ENCODE measurements around the gene COL27A1. TPM values are rescaled to one million over a fixed set of nuclear protein-coding genes. Genes with fewer than 3 reads are reported as not detected.
A peak's percentile ranks its signal among the peaks of the same experiment; 100 is the strongest.
"Not testable (repeated sequence)": the region's sequence is repeated elsewhere in the genome, so short reads cannot be mapped to it uniquely, and the experiment has no call there.

The COL27A1 gene
- total RNA-seq, 1 donor from 2014 or later: 1.3 TPM

DNA sequence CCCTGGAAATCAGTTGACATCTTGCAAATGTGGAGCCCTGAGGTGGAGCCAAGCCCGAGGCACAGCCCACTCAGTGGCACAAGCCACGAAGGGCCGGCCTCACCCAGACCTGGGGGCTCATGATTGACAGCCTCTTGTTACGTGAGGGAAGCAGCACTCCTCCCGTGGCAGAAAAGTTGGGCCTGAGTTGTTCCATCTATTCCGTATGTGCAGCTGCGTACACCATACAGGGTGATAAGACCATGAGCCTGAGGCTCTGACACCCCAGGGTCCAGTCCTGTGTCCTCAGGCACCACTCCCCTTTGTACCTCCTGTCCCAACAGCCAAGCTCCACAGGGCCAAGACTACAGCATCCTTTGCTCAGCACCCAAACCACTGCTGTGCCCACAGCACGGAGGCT lies 172.4 kb downstream of the COL27A1 start:
- FAIRE-seq: no peak
- no peaks in the 10 kb centered on the region for H3K27me3 ChIP-seq (ENCODE audit: control insufficient read depth, insufficient read depth, low read length)
- TF ChIP-seq, protein P1, sequence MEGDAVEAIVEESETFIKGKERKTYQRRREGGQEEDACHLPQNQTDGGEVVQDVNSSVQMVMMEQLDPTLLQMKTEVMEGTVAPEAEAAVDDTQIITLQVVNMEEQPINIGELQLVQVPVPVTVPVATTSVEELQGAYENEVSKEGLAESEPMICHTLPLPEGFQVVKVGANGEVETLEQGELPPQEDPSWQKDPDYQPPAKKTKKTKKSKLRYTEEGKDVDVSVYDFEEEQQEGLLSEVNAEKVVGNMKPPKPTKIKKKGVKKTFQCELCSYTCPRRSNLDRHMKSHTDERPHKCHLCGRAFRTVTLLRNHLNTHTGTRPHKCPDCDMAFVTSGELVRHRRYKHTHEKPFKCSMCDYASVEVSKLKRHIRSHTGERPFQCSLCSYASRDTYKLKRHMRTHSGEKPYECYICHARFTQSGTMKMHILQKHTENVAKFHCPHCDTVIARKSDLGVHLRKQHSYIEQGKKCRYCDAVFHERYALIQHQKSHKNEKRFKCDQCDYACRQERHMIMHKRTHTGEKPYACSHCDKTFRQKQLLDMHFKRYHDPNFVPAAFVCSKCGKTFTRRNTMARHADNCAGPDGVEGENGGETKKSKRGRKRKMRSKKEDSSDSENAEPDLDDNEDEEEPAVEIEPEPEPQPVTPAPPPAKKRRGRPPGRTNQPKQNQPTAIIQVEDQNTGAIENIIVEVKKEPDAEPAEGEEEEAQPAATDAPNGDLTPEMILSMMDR (IDR thresholded peaks at IDR 0.05; ENCODE audit: insufficient read depth, low read length, severe bottlenecking): no peak
- H3K36me3 ChIP-seq (ENCODE audit: control insufficient read depth, insufficient read depth, low read length): no peaks in the 10 kb centered on the region
- no peak for DNase-seq (ENCODE audit: low read depth)
- H3K4me3 ChIP-seq (ENCODE audit: low read depth, low read length): no peak overlapping the region

DNA sequence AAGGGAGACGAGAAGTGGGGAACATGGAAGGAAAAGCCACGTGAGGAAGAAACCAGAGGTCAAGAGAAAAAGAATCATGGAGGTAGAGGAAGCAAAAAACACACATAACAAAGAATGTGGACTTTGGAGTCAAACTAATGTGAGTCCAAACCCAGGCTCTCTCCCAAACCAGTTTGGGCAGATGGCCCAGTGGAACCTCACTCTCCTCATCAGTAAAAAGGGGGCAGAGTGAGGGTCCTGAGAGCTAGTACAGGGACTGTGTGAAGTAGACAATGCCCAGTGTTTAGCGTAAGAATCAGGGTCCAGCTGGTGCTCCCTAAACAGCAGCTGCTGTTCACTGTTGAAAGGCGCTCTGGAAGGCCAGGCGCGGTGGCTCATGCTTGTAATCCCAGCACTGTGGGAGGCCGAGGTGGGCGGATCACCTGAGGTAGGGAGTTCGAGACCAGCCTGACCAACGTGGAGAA lies 173.1 kb downstream of the COL27A1 start:
- peak; percentile 80 for FAIRE-seq
- not testable (repeated sequence) for H3K4me3 ChIP-seq (ENCODE audit: low read depth, low read length); H3K27me3 ChIP-seq (ENCODE audit: control insufficient read depth, insufficient read depth, low read length); DNase-seq (ENCODE audit: low read depth); H3K36me3 ChIP-seq (ENCODE audit: control insufficient read depth, insufficient read depth, low read length)

DNA sequence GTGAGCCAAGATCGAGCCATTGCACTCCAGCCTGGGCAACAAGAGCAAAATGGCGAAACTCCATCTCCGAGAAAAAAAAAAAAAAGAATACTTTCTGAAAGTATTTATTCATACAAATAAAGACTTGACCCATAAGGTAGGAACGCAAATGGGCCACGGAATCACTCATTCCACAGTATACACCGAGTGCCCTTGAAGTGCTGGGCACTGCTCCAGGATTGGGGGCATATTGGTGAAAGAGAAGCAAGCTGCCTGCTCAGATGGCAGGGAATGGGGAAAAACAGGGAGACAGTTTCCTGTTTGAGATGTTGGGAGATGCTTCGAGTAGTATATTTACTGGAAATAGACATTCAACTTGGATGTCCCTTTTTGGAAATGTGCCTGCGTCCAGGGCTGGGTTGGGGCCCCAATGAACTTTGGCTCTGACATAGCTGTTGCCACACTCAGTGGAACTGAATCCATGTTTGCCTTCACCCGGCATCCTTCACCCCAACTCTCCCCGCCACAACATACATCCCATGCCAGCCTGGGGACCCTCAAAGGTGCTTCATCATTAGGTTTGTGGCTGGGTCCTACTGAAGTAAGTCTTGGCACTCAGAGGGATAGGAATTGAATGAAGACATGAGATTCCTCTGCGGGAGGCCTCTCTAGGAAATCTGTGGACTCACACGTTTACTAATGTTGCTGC lies 173.7 kb downstream of the COL27A1 start:
- not testable (repeated sequence) for DNase-seq (ENCODE audit: low read depth); H3K4me3 ChIP-seq (ENCODE audit: low read depth, low read length); H3K27me3 ChIP-seq (ENCODE audit: control insufficient read depth, insufficient read depth, low read length); H3K36me3 ChIP-seq (ENCODE audit: control insufficient read depth, insufficient read depth, low read length); FAIRE-seq

DNA sequence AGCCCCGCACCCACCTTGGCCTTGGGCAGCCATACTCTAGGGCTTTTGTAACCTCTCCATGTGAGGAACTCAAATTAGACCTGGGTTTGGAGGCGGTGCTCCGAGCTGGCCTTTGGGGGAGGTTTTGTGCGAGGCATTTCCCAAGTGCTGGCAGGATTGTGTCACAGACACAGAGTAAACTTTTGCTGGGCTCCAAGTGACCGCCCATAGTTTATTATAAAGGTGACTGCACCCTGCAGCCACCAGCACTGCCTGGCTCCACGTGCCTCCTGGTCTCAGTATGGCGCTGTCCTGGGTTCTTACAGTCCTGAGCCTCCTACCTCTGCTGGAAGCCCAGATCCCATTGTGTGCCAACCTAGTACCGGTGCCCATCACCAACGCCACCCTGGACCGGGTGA lies 174.3 kb downstream of the COL27A1 start, which contains the start of gene ORM2:
Gene ORM2, plus strand, starts transcription at position 245 of the 398 bp plus-strand sequence. Its CDS starts 36 bp downstream, at position 281.
- DNase-seq (ENCODE audit: low read depth); FAIRE-seq; H3K27me3 ChIP-seq (ENCODE audit: control insufficient read depth, insufficient read depth, low read length); H3K4me3 ChIP-seq (ENCODE audit: low read depth, low read length); H3K36me3 ChIP-seq (ENCODE audit: control insufficient read depth, insufficient read depth, low read length): not testable (repeated sequence)

DNA sequence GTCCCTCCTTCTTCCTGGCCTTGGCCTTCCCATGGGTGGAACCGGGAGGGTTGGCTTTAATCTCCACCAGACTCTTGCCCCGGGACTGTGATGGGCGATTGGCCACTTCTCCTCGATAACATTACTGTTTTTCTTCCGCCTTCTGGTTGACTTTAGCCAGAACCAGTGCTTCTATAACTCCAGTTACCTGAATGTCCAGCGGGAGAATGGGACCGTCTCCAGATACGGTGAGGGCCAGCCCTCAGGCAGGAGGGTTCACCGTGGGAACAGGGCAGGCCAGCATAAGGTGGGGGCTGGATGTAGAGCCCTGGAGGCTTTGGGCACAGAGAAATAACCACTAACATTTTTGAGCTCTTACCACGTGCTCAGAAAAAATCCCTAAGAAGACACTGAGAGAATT lies 175.3 kb downstream of the COL27A1 start:
- TF ChIP-seq, protein P1 (IDR thresholded peaks at IDR 0.05; ENCODE audit: insufficient read depth, low read length, severe bottlenecking): no peak
- DNase-seq (ENCODE audit: low read depth) (no peak), FAIRE-seq (no peak)
- Histone ChIP-seq H3K36me3 (ENCODE audit: control insufficient read depth, insufficient read depth, low read length) (no peaks in the 10 kb centered on the region), H3K27me3 (ENCODE audit: control insufficient read depth, insufficient read depth, low read length) (no peaks in the 10 kb centered on the region), H3K4me3 (ENCODE audit: low read depth, low read length) (no peak overlapping the region)

DNA sequence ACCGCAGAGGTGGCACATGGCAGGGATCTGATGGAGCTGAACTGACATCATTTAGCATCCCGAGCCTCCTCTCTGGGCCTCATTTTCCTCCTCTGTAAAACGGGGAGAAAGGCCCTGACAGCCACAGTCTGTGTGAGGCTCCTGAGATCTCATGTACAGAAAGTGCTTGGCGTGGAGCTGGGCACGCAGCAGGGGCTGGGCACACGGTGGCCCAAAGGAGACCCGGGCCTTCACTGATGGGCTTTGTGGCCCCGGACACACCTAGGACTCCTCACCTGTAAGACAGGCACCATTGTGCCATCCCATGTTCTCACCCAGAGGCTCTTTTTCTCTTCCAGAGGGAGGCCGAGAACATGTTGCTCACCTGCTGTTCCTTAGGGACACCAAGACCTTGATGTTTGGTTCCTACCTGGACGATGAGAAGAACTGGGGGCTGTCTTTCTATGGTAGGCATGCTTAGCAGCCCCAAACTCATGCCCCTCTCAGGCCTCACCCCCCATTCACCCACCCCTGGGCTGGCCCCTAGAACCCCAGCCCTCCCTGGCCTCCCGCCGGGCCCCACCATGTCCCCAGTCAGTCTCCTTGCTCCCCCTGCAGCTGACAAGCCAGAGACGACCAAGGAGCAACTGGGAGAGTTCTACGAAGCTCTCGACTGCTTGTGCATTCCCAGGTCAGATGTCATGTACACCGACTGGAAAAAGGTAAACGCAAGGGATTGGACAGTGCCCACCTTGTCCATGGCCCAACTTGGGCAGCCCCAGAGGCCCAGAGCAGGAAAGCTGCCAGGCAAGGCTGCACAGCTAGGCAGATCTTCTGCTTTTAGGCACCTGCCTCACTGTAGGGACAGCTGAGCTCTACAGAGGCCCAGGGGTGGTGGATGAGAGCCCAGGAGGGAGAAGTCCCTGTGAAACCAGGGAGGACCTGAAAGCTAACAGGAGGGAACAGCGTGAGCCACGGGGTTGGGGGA lies 176.2 kb downstream of the COL27A1 start:
- H3K36me3 ChIP-seq (ENCODE audit: control insufficient read depth, insufficient read depth, low read length); DNase-seq (ENCODE audit: low read depth); H3K4me3 ChIP-seq (ENCODE audit: low read depth, low read length); H3K27me3 ChIP-seq (ENCODE audit: control insufficient read depth, insufficient read depth, low read length): not testable (repeated sequence)
- peak; percentile 95 for FAIRE-seq

DNA sequence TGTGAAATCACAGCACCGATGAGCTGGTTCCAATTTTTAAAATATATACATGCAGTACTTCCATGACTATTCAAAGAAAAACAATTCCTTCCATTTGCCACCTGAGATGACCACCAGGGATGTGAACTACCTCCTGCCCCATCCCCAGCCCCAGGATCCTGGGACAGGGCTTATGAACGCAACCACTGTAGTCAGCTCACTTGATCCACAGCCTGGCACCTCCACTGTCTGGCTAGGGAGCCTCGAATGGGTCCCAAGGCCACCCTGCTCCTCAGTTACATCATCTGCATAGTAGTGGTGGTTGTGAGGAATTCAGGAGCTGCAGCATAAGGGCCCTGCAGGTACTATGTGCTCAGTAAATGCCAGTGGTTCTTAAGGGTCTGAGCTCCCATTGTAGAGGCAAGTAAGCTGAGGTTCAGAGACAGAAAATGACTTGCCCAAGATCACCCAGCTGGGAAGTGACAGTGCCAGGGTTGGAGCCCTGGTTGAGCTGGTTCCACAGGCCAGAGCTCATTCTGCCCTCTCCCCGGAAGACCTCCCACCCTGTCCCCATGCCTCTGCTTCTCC lies 177.2 kb downstream of the COL27A1 start:
- not testable (repeated sequence) for H3K4me3 ChIP-seq (ENCODE audit: low read depth, low read length); FAIRE-seq; DNase-seq (ENCODE audit: low read depth); H3K27me3 ChIP-seq (ENCODE audit: control insufficient read depth, insufficient read depth, low read length); H3K36me3 ChIP-seq (ENCODE audit: control insufficient read depth, insufficient read depth, low read length)

DNA sequence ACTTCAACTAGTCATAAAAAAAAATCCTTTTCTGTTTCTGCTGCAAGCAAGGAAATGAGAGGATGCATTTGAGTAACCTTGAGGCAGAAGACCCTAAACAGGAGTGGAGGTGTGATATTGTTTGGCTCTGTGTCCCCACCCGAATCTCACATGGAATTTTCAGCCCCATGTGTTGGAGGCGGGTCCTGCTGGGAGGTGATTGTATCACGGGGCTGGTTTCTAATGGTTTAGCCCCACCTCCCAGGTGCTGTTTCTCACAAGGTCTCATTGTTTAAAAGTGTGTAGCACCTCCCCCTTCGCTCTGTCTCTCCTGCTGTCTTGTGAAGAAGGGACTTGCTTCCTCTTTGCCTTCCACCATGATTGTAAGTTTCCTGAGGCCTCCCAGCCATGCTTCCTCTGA lies 178.4 kb downstream of the COL27A1 start:
- not testable (repeated sequence) for H3K4me3 ChIP-seq (ENCODE audit: low read depth, low read length); DNase-seq (ENCODE audit: low read depth); H3K27me3 ChIP-seq (ENCODE audit: control insufficient read depth, insufficient read depth, low read length); H3K36me3 ChIP-seq (ENCODE audit: control insufficient read depth, insufficient read depth, low read length); FAIRE-seq
